ENCODE measurements around the gene SPAG9.

DNA sequence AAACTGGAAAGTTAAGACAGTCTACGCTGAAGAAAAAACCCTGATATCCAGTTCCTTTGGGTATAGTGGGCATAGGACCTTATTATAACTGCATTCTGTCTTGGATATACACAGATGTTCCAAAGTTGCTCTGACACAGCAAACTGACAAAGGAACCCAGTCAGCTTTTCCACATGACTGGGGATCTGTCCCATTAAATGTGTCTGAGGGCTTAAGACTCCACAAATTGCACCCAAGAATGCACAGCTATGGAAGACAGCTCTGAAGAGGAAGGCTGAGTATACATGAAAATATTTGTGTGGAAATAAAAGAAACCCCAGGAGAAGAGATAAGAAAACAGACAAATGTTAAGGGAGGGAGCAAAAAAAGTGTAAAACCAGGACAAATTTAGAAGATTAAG, 114.1 kb downstream of the SPAG9 start:
- TF ChIP-seq, protein P1, sequence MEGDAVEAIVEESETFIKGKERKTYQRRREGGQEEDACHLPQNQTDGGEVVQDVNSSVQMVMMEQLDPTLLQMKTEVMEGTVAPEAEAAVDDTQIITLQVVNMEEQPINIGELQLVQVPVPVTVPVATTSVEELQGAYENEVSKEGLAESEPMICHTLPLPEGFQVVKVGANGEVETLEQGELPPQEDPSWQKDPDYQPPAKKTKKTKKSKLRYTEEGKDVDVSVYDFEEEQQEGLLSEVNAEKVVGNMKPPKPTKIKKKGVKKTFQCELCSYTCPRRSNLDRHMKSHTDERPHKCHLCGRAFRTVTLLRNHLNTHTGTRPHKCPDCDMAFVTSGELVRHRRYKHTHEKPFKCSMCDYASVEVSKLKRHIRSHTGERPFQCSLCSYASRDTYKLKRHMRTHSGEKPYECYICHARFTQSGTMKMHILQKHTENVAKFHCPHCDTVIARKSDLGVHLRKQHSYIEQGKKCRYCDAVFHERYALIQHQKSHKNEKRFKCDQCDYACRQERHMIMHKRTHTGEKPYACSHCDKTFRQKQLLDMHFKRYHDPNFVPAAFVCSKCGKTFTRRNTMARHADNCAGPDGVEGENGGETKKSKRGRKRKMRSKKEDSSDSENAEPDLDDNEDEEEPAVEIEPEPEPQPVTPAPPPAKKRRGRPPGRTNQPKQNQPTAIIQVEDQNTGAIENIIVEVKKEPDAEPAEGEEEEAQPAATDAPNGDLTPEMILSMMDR (IDR thresholded peaks at IDR 0.05), result no peak
- TF ChIP-seq POLR2A (IDR thresholded peaks at IDR 0.05), result no peak
